ENCODE results near the gene GRIK4.
"Not testable (repeated sequence)": the region's sequence is repeated elsewhere in the genome, so short reads cannot be mapped to it uniquely, and the experiment has no call there.

GRIK4 gene

GRCh38 chr11:120787224-120787623 is 275.7 kb downstream of the GRIK4 start:
- DNase-seq: not testable (repeated sequence)

DNA sequence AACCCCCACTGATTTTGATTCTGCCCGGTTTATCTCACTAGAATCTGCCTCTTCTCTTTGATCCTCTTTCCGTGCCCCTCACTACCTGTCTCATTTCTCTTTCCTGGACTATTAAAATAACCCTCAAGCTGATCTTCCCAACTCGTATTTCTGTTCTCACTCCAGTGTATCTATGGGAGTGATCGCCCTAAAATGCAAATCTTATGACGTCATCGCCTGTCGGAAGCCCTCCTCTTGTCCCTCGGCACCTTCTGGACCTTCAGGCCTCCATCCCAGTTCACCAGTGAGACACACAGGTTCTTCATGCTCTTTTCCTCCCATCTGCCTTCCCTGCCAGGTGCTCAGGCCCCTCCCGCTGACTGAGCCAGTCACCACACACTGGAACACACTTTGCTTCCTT is 277.8 kb downstream of the GRIK4 start:
- no peak for DNase-seq

- no peak for DNase-seq
These were observed 280.8 kb downstream of the GRIK4 start for GRCh38 chr11:120792306-120792705.

DNA sequence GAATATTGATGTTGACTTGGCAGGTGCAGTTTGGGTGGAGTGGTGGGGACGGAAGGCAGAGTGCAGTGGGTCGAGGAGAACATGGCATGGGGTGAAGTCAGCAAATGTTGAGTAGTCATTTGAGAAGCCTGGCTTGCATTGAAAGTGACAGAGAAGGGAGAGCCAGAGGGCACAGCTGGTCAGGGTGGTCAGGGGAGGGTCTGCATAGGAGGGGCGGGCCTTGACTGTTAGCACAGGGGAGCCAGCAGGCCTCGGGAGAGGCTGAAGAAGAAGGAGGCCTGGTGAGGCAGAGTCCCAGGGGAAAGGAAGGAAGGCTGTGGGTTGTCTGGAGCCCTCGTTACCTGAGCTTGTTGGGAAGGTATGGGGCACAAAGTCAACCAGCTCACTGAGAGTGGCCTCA is 281.6 kb downstream of the GRIK4 start:
- DNase-seq: no peak

DNA sequence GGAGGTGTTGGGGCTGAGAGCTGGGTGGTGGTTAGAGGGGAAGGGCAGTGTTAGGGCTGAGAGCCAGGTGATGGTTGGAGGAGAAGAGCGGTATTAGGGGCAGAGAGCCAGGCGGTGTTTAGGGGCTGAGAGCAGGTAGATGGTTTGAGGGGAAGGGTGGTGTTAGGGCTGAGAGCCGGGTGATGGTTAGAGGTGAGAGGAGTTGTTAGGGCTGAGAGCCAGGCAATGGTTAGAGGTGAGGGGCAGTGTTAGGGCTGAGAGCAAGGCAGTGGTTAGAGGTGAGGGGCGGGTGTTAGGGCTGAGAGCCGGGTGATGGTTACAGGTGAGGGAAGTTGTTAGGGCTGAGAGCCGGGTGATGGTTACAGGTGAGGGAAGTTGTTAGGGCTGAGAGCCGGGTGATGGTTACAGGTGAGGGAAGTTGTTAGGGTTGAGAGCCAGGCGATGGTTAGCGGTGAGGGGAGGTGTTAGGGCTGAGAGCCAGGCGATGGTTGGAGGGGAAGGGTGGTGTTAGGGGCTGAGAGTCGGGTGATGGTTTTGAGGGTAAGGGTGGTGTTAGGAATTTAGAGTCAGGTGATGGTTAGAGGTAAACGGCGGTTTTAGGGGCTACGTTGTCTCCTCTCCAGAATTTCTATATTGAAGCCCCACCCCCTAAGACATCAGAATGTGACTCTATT is 282.4 kb downstream of the GRIK4 start:
- no peak for DNase-seq

- no peak for DNase-seq
These were observed 283.2 kb downstream of the GRIK4 start for GRCh38 chr11:120794748-120795147.

DNA sequence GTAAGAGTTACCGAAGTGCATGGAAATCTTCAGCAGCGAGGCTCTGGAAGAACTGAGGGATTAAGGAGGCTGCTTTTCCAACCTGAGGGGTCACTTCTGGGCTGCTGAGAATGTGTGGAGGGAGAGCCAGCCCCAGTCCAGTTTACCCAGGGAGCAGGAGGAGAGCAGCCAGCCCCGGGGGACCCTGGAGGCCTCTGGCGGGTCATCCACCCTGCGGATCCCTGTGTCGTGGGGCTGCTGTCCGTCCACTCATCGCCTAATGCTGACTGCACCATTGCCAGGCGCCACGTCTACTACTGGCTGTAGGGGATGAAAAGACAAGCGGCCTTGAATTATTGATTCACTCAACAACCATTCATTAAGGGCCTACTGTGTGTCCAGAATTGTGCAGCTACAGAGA is 283.6 kb downstream of the GRIK4 start:
- DNase-seq: no peak

- DNase-seq: no peak
These were observed 285.6 kb downstream of the GRIK4 start for GRCh38 chr11:120797143-120797542.

- DNase-seq: no peak
These were observed 287.3 kb downstream of the GRIK4 start for GRCh38 chr11:120798854-120799253.

DNA sequence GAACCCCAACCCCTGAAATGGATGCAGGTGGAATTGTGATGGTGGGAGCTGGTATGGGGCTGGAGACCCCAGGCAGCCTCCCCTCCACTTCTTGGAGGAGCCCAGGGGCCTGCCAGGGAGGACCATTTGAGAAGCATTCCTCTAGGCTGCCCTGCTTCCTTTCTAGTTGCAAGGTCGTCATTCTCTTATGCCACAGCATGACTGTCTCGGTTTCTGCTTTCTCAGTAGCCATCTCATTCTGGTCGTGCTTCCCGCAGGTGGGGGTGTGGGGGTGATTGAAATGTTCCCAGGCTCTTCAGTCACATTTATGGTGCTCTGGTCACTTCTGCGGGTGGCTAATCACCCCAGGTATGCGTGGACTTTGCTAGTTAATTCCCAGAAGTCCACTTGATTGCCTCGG is 288.7 kb downstream of the GRIK4 start:
- DNase-seq: no peak

- DNase-seq: peak; percentile 39 to 48
These were observed 290.5 kb downstream of the GRIK4 start for GRCh38 chr11:120801801-120802689.

DNA sequence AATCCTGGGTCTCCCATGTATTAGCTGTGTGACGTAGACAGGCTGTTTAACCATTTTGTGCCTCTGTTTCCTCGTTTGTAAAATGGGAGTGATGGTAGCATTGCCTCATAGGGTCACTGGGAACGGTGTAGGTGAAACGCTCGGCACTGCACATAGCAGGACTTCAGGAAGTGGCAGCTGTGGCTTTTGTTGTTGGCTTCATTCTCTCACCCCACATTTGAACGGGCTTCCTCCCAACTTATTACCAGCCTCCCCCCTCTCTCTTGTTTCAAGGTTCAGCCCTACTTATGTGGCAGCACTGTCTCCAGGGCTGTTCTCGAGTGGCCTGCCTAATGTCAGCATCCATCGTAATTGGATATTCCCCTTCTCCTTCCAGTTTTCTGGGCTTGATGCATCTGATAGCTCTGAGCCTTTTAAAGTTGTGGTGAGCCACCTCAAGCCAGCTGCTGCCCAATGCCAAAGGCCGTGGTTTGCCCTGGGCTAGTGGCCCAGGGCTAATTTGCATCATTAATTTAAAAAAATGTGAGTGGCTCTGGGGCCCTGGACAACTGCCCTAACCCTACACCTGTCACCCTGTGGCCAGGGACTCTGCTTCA is 294.5 kb downstream of the GRIK4 start:
- no peak for DNase-seq

- DNase-seq: no peak
These were observed 296.0 kb downstream of the GRIK4 start for GRCh38 chr11:120807414-120808150.

GRCh38 chr11:120808616-120809050 is 297.1 kb downstream of the GRIK4 start:
- no peak for DNase-seq

- no peak for DNase-seq
These were observed 298.7 kb downstream of the GRIK4 start for GRCh38 chr11:120810251-120810650.

DNA sequence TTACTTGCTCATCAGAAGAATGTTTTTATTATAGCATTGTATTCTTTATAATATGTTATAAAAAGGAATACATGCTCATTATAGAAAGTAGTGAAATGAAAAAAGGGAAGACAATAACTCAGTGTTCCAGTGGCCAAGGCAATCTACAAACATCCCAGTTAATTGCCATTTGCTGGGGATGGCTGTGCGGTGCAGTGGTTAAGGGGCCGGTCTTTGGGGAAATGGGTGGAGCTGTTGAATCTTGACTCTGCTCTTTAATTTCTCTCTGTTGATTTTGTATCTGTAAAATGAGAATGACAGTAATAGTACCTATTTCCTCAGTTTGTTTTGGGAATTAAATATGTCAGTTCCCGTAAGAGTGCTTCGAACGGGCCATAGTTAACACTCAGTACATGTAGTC is 299.7 kb downstream of the GRIK4 start:
- DNase-seq: no peak

DNA sequence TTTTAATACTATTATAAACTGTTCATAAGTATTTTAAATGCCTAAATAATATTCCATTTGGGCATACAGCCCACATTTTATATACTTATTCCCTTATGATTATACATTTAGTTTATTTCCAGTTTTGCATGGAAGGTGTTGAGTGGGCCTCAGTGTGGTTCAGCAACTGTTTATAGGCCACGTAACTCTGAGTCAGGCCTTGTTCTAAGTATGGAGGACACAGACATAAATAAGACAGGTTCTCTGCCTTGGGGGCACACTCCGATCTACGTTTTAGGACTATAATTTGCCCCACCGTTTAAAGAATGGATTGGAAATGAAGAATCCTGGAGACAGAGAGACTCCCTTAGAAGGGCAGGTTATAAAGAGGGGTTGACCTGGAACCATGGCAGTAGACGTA is 300.2 kb downstream of the GRIK4 start:
- DNase-seq: no peak

DNA sequence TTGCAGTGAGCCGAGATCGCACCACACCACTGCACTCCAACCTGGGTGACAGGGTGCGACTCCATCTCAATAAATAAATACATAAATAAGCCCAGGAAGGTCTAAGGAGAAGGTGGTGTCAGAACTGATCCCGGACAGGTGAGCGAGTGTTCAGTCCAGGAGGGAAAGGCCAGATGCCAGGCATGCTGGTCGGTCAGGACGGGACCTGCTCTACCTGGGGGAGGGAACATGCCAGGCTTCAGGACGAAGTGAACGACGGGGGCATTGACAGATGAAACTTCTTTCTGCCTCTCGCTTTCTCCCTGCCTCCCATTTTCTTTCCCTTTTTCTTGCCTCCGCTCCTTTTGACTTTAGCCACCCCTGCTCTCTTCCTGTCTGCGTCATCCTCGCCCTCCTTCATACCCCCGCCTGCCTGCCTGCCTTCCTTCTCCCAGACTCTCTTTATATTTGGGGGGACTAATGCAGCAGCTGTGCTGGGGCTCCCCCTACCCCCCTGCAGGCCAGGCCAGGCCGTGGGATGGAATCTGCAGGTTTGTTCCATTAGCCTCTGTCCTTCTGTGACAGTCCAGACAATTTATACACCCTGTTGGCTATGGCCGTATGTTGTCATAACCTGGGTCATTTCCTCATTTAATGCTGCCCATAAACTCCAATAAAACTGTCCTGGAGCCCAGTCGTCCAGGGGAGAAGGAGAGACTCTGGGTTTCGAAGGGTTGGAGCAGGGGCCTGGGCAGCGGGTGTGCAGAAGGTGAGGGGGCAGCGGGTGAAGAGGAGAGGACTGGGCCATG is 303.2 kb downstream of the GRIK4 start:
- DNase-seq: no peak

DNA sequence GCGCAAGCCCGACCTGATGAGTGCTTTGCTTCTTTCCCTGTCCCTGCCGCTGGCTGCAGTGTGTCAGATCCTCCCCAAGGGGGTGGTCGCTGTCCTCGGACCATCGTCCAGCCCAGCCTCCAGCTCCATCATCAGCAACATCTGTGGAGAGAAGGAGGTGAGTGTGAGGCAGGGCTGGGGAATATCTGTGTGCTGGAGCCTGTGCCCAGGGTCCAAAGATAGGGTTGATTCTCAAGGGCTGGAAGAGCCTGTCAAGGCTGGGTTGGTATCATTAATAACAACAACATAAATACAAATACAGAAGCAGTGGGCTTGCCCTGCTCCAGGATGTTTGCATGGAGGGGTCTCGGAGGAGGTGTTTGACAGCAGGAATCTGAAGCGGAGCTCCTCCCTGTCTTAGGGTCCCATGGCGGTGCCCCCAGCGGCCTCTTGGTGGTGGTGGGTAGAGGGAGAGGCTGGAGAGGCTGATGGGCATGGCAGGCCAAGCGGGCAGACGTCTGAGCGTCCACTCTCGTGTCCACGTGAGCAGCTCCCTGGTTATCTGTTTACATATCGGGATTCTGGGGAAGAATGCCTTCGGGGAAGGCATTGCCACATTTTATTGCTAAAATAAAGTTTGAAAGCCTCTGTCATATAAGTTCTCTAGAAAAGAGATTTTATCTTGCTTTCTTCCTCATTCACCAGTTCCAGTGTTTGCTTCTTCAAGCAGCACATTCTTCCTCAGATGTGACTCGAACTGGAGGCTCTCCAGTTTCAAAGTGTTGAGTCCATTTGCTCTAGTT is 304.0 kb downstream of the GRIK4 start:
- DNase-seq: no peak

DNA sequence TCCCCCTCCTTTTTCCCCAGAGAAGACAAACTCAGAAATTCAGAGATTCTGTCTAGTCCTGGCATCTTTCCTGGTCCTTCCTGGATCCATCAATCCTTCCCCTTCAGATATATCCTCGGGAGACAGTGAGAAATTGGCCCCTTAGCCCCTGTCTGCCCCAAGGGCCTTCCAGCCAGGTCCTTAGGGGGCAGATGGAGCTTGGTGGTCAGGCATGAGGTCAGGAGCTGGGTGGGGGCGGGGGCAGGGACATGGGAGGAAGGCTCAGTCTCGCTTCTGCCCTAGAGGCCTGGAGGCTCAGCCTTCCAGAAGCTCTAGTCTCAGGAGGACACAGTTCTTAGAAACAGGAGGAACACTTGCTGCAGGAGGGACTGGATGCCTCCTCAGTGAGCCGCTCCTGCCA is 304.6 kb downstream of the GRIK4 start:
- no peak for DNase-seq

DNA sequence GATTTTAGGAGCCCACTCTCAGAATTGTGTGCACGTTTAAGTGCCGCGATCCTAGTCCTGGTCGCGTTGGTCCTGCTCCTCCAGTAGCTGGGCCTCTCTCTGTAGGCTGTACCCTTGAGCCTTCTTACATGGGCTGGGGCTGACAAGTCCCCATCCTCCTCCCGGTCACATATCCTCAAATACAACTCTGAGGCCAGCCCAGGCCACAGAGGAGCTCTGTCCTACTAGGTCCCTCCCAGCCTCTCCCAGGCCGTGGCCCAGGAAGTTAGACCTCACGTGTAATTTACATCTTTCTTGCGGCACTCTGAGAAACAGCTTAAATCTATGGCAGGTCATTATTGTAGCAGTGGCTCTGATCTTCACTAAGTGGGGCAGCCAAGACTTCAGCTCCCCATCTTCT is 305.2 kb downstream of the GRIK4 start:
- DNase-seq: no peak

Data from hippocampal formation (tissue), 2 donors.